GM20431 (cell line): ENCODE results near the gene CNTNAP2.

Source experiments
- in situ Hi-C: fragments of 300-500 bp; cut with MseI, MboI; formaldehyde crosslinking; loops from one replicate; pipeline ENCODE4 v1.15.0; 2020; ENCODE audit warnings: low sequenced_read_pairs; ENCODE audit not compliant: unreplicated experiment

CNTNAP2 gene

DNA sequence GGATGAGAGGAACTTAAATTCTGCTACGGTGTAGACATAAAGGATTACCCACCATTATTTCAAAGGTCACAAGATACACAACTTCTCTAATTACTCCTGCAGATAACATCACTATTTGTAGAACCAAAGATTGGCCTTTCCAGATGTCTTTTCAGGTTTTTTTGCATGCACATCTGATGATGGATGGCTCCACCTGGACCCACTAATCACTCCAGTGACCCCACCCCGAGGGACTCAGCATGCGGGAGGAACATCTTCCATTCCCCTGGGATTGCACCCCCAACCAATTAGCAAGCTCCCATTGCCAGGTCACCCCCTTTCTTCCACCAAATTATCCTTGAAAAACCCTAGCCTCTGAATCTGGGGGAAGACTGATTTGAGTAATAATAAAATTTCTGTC is 608.9 kb downstream of the CNTNAP2 start:
- in situ Hi-C loops, result no loop called here

- in situ Hi-C loops, result no loop called here
Measured at GRCh38 chr7:146728141-146728540, 611.5 kb downstream of the CNTNAP2 start.

DNA sequence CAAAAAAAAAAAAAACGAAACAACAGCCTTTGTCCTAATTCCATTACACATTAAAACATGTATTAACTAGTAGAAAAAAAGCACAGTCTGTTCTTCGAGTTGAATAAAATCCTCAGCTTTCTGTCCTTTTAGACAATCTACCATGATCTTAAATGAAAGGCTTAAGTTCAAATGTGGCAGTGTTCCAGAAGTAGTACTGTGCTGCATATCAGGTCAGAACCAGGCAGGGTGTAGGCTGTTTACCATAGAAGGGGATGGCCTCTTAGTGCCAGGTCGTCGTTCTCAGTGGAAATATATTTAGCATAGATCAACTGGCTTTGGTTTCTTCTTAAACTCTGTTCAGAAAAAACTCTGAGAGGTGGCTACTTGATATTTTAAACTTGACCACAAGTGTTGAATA is 612.0 kb downstream of the CNTNAP2 start:
- in situ Hi-C loops, result no loop called here

DNA sequence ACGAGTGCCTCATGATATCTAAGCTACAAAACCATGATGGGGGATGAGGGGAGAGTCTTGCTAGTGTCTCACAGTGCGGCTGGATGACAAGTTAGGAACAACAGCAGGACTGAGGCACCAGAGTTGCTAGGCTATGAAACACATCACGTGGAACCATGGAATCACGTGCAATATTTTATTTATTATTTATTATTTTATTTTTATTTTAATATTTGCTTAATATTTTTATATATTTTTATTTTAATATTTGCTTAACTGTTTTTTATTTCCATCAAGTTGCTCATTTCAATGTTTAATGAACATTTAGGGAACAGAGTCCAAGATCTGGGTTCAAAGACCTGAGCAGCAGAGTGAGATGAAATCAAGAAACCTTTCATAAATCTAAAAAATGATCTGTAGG is 614.6 kb downstream of the CNTNAP2 start:
- in situ Hi-C loops, result no loop called here

DNA sequence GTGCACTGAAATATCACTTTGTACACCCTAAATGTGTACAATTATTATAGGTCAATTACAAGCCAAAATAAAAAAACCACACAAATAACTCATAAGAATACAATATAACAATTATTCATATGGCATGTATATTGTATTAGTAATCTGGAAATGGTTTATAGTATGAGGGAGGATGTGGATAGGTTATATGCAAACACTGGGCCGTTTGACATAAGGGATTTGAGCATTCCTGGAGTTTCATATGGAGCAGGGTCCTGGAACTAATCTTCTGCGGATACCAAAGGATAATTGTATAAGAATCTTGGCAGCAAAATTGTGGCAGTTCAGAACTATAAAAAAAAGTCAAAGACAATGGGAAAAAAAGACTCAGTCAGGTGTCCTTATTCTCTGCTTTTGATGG is 619.4 kb downstream of the CNTNAP2 start:
- in situ Hi-C loops, result no loop called here

DNA sequence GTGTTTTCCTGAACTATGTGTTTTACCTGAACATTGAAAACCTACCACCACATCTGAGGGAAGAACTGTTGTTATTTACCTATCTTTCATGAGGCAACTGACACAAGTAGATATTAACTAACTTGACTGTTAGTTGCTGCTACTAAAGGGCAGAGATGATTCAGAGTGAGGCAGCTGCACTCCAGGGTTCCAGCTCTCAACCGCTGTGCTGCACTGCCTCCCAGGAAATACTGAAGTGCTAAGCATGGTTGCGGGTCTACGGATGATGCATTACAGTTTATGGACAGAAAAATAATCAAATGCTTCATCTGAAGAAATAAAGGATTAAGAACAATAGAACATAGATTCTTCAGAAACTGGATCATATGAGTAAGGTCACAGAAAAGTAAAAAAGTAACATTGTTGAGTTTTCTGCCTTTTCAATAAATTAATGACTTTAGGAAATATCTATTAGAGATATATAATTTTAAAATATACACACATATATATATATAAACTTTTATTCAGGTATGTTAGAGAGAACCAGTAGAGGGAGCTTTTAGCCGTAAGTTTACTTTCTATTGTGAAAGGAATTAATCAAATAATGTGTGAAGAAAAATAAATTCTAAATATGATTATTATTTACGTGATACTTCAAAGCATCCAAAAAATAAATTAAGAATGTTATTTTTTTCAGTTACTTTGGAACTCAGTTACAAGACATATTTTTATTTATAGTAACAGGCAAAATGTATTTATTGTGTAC is 620.0 kb downstream of the CNTNAP2 start:
- in situ Hi-C loops, result no loop called here

GRCh38 chr7:146740039-146740438 is 623.4 kb downstream of the CNTNAP2 start:
- in situ Hi-C loops, result no loop called here

DNA sequence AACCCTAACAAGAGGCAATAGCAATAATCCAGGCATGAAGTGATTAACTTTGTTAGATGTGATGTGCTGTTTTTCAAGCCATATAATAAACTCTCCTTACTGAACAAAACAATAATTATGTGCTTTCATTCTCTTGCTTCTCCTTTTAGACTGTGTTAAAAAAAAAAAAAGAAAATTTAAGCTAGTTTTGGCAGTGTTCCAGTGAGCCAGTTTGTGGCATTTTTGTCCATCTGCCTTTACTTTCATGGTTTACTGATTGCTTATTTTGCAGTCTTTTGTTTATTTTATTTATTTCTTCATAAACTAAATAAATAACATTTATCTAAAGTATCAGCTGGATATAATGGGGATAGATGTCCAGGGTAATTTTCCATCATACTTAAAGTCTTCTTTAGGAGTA is 625.3 kb downstream of the CNTNAP2 start:
- in situ Hi-C loops, result no loop called here

DNA sequence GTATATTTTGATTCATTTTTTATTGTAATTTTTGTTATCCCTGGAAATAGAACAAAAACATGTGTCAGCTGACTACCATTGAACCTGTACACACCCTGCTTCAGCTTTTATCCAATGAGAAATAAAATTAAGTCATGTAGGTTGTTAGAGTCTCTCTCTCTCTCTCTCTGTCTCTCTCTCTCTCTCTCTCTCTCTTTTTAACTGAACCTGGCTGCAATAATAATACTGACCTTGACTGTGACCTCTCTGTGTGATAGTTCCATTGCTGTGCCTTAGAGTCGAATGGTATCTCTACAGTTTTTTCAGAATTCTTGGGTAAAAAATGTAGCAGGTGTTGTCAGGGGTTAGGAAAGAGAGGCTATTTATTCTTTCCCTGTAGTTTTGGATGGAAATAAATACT is 637.8 kb downstream of the CNTNAP2 start:
- in situ Hi-C loops, result no loop called here

GRCh38 chr7:146755585-146755984 is 639.0 kb downstream of the CNTNAP2 start:
- in situ Hi-C loops, result no loop called here

- in situ Hi-C loops, result no loop called here
Measured at GRCh38 chr7:146764458-146764857, 647.9 kb downstream of the CNTNAP2 start.

- in situ Hi-C loops, result no loop called here
Measured at GRCh38 chr7:146768957-146769356, 652.4 kb downstream of the CNTNAP2 start.

GRCh38 chr7:146772601-146773000 is 656.0 kb downstream of the CNTNAP2 start:
- in situ Hi-C loops, result no loop called here

DNA sequence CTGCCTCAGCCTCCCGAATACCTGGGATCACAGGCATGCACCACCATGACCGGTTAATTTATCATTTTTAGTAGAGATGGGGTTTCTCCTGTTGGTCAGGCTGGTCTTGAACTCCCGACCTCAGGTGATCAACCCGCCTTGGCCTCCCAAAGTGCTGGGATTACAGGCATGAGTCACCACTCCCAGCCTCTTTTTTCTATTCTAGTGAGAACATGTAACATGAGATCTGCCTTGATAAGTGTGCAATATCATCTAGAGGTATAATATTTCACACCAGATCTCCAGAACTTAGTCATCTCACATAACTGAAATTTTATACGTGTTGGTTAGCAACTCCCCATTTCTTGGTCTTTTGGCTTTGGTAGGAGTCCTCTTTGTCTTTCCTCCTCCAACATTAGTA is 656.9 kb downstream of the CNTNAP2 start:
- in situ Hi-C loops, result no loop called here

GRCh38 chr7:146781352-146782116 is 664.9 kb downstream of the CNTNAP2 start:
- in situ Hi-C loops, result no loop called here

GRCh38 chr7:146787266-146787665 is 670.7 kb downstream of the CNTNAP2 start:
- in situ Hi-C loops, result no loop called here

DNA sequence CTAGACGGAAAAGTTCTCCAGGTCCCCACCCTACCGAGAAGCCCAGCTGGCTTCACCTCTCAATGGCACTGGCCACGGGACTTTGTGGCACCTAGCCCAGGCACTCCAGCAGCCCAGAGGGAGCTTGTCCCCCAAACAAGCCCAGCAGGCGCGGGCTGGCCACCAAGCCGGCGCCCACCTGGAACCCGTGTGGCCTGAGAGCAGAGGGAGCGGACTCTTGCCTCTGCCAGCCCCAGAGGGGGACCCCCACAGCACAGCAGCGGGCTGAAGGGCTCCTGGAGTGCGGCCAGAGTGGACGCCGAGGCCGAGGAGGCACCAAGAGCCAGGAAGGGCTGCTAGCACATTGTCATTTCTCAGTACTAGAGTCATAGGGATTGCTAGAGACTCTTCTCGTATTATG is 671.4 kb downstream of the CNTNAP2 start:
- in situ Hi-C loops, result no loop called here

DNA sequence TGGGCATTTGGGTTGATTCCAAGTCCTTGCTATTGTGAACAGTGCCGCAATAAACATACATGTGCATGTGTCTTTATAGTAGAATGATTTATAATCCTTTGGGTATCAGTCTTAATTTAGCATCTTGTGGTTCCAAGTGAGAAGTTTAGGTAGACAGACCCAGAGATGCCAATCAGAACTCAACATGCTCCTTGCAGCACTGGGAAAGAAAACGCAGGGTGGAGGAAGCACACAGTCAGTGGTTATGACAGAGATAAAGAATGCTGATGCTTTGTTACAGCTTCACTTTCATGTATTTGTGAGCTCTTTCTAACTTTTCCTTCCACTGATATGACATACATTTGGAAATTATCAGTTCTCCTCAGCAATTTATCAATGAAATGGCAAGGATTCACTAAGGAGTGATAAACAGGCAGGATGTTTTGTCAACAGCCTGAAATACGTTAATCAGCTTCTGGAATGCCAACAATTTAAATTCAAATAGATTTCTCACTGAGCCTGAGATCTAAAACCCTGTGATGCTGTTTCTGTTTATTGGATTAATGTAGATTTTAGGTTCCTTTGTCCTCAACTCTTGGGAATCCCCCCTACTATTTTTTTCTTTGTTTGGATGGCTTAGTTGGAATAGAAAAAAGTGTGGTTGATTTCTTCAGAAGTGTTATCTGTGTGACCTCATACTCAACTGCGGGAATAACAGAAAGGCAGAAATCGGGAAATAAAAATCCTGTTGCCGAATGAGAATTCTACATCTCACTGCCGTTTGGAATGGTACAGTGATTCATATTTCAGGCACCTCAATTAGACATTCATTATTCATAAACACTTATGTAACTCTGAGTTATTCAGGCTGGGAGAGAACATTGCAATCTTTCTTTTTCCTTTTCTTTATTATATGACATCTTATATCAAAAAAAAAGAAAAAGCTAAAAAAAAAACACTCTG is 675.0 kb downstream of the CNTNAP2 start:
- in situ Hi-C loops, result no loop called here

DNA sequence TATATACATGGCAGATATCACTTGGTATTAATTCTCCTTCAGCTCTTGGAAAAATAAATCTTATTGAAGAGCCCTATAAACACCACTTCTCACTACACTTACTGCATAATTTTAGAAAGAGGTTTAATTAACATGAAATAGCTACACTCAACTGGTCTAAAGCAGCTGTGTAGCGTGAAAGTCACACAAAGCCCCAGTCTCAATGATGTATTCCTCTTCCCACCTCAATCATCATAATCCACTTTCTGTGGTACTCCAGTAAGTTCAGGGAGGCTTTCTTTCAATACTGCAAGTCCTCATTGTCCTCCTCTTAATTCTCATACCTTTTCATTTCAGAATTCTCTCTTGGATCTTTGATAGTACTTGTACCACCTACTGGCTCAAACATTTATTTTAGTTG is 688.0 kb downstream of the CNTNAP2 start:
- in situ Hi-C loops, result no loop called here

DNA sequence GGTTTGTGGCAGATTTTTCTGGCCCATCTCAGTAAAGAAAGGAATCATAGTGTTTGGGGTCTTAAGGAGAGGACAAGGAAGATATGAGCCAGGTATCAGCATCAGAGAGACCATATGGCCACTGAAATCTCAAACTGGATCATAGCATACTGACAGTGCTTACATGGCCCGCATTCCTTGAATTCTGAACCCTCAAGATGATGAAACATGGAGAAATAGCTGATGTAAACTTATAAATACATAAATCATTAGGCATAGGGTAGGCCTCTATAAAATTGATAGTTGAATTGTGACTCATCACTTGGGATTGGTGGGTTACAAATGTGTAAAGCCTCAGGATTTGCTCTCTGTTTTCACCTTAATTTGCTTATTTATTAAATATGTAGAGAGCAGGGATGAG is 688.5 kb downstream of the CNTNAP2 start:
- in situ Hi-C loops, result no loop called here

- in situ Hi-C loops, result no loop called here
Measured at GRCh38 chr7:146826329-146826728, 709.7 kb downstream of the CNTNAP2 start.
